BJ (cell line): ENCODE data around the gene HSPBP1. TPM values are rescaled to one million over a fixed set of nuclear protein-coding genes. Genes with fewer than 3 reads are reported as not detected.

Experiments used
- CTCF ChIA-PET: fragments of 350-600 bp; formaldehyde crosslinking; extraction: SDS; loops from one replicate; lab custom pipeline; 2021; ENCODE audit warnings: antibody characterized with exemption, inconsistent platforms; lab: Yijun Ruan, JAX
- POLR2A ChIA-PET: fragments of 300-600 bp; sonication (Branson Sonifier 250); formaldehyde crosslinking; extraction: SDS; loops from one replicate; lab custom pipeline; 2021; ENCODE audit warnings: antibody characterized with exemption; lab: Charles Lee
- DNase-seq: peaks from one replicate; pipeline ENCODE4 v3.0.0-alpha.2; 2011; ENCODE audit warnings: low read depth
- H3K27me3 ChIP-seq: 2 replicates; pipeline ENCODE4 v1.6.0; 2011; ENCODE audit warnings: low read length; ENCODE audit not compliant: control insufficient read depth, insufficient read depth
- H3K36me3 ChIP-seq: 2 replicates; pipeline ENCODE4 v1.5.1; 2011; ENCODE audit warnings: low read length; ENCODE audit not compliant: control insufficient read depth, insufficient read depth
- H3K4me3 ChIP-seq: 2 replicates; pipeline ENCODE4 v1.5.1; 2011; ENCODE audit warnings: low read depth, mild to moderate bottlenecking, control low read depth, low read length
- CTCF ChIP-seq: IDR thresholded peaks from 2 replicates; pipeline ENCODE4 v1.5.1; 2011; ENCODE audit warnings: low read depth, mild to moderate bottlenecking, control low read depth, inconsistent platforms, low read length, moderate library complexity; ENCODE audit not compliant: insufficient read depth
- polyA plus RNA-seq: library from polyadenylated mRNA; depleted of rRNA; stranded (reverse); fragments of >200 nt; gene quantifications from 2 replicates; pipeline ENCODE4 v1.2.3, GENCODE V29; 2011

The HSPBP1 gene
- polyA plus RNA-seq, 1 experiment: 43.8 TPM

- no peaks in the 10 kb centered on the region for H3K27me3 ChIP-seq
- TF ChIP-seq CTCF: no peak
- POLR2A ChIA-PET: no interaction called here
- CTCF ChIA-PET: interaction anchor here (1.2 to 1.3 kb wide), 3 partner anchors 8 to 123 kb away, joined by 3 to 5 read pairs (median 3); no protein-coding TSS in a partner anchor
- peak within 1 kb of the TSS; percentile 57 for H3K4me3 ChIP-seq
- peaks cover 3% of the 10 kb centered on the region for H3K36me3 ChIP-seq
- no peak for DNase-seq
Measured at GRCh38 chr19:55283548-55284377, 3.9 kb upstream of the HSPBP1 start, which contains the start of gene BRSK1. Gene BRSK1, plus strand, starts transcription at chr19:55283997. Its CDS starts 446 bp downstream, at chr19:55284443.

- Histone ChIP-seq H3K4me3 (peak overlapping the region; percentile 73), H3K27me3 (no peaks in the 10 kb centered on the region), H3K36me3 (peaks cover 12% of the 10 kb centered on the region)
- CTCF ChIA-PET: interaction anchor here (0.7 to 1.5 kb wide), 3 partner anchors 13 to 112 kb away, joined by 3 to 5 read pairs (median 3); partner anchors contain the start of gene PPP6R1
- no peak for DNase-seq
- POLR2A ChIA-PET: no interaction called here
- TF ChIP-seq CTCF: no peak
Measured at GRCh38 chr19:55279340-55279739, 570 bp downstream of the HSPBP1 start.

GRCh38 chr19:55278391-55279135 is 1.3 kb downstream of the HSPBP1 start:
- POLR2A ChIA-PET: no interaction called here
- peaks cover 15% of the 10 kb centered on the region for H3K36me3 ChIP-seq
- CTCF ChIA-PET: interaction anchor here (0.6 to 1.1 kb wide), 3 partner anchors 10 to 24 kb away, joined by 3 read pairs; partner anchors contain the start of gene PPP6R1
- H3K27me3 ChIP-seq: no peaks in the 10 kb centered on the region
- no peak for TF ChIP-seq CTCF
- no peak for DNase-seq
- H3K4me3 ChIP-seq: no peak overlapping the region

GRCh38 chr19:55277494-55277893 is 2.4 kb downstream of the HSPBP1 start:
- POLR2A ChIA-PET: no interaction called here
- CTCF ChIA-PET: interaction anchor here (1.0 kb wide), 1 partner anchor 9 kb away, joined by 3 read pairs; no protein-coding TSS in a partner anchor

More at GRCh38 chr19:55277494-55277893, 2.4 kb downstream of the HSPBP1 start:
- H3K36me3 ChIP-seq: peaks cover 20% of the 10 kb centered on the region
- no peaks in the 10 kb centered on the region for H3K27me3 ChIP-seq
- TF ChIP-seq CTCF: no peak
- no peak overlapping the region for H3K4me3 ChIP-seq
- DNase-seq: no peak
